Body of pancreas (tissue), 4 donors: Measurements from ENCODE around the gene HSD3B7. TPM values are rescaled to one million over a fixed set of nuclear protein-coding genes. Genes with fewer than 3 reads are reported as not detected.
"Not testable (repeated sequence)": the region's sequence is repeated elsewhere in the genome, so short reads cannot be mapped to it uniquely, and the experiment has no call there.

Experiments used
- ATAC-seq: fragments of 150-250 bp; one replicate; pipeline ENCODE4 v1.9.1; 2016
- DNase-seq, 4 donors: peaks; one replicate each; pipeline ENCODE4 v3.0.0-alpha.2; 2019
- H3K27ac ChIP-seq, 4 donors: fragments of 200-600 bp; sonication (generic); 1 replicate in 3 of 4; 2 replicates in 1 of 4; pipeline versions ENCODE4 v1.5.1 to v1.6.1; 2016 to 2019; ENCODE audit warnings: mild to moderate bottlenecking in 1 of 4, mixed read lengths in 1 of 4, moderate library complexity in 1 of 4
- H3K27me3 ChIP-seq, 2 donors: fragments of 200-600 bp; sonication (generic); one replicate each; pipeline ENCODE4 v1.6.0; 2016; ENCODE audit warnings: mild to moderate bottlenecking in 1 of 2
- H3K36me3 ChIP-seq, 2 donors: fragments of 200-600 bp; sonication (generic); replicated peaks in 1 of 2; 2 replicates each; pipeline ENCODE4 v1.5.1; 2016; ENCODE audit warnings: low read depth in 2 of 2; ENCODE audit not compliant: insufficient read depth in 1 of 2
- H3K4me1 ChIP-seq: fragments of 200-600 bp; sonication (generic); one replicate; pipeline ENCODE4 v1.6.0; 2016
- H3K4me3 ChIP-seq, 2 donors: fragments of 200-600 bp; sonication (generic); 1 replicate in 1 of 2; 2 replicates in 1 of 2; pipeline ENCODE4 v1.5.1; 2016 to 2019
- H3K9me3 ChIP-seq, 3 donors: fragments of 200-600 bp; sonication (generic); 1 replicate in 2 of 3; 2 replicates in 1 of 3; pipeline ENCODE4 v1.5.1; 2016
- CTCF ChIP-seq, 7 experiments: fragments of 450-650 bp in 4 of 7; fragments of 200-600 bp in 3 of 7; sonication (generic) in 3 of 7; IDR thresholded peaks; one replicate each; pipeline ENCODE4 v1.5.1; 2016 to 2019; ENCODE audit warnings: antibody characterized with exemption in 7 of 7
- POLR2A ChIP-seq, 3 donors: fragments of 450-650 bp; IDR thresholded peaks; one replicate each; pipeline ENCODE4 v1.6.1; 2016; ENCODE audit warnings: antibody characterized with exemption in 3 of 3, mild to moderate bottlenecking in 2 of 3
- WGBS, 2 donors: methylation state at CpG; one replicate each; pipeline ENCODE4 v1.1.5; 2017; 5-methylcytosine and 5-hydroxymethylcytosine counted together
- intact Hi-C: fragments of 100-400 bp; cut with DNase I; formaldehyde crosslinking; loops from one replicate; pipeline ENCODE4 v1.15.1; 2023
- total RNA-seq, 2 donors: library from RNA; depleted of rRNA; stranded (reverse); fragments of >200 nt; gene quantifications; one replicate each; pipeline ENCODE4 v1.1.0, GENCODE V29; 2016

The HSD3B7 gene
- total RNA-seq, 2 donors from 2014 or later, result 20.5 to 21.4 TPM

- H3K27ac ChIP-seq, result no peak overlapping the region
- TF ChIP-seq CTCF (IDR thresholded peaks at IDR 0.05) (no peak), POLR2A (IDR thresholded peaks at IDR 0.05) (no peak)
- ATAC-seq, result no peak
- H3K4me3 ChIP-seq, result no peak overlapping the region
- intact Hi-C loops, result no loop called here
- peaks cover 0 to 15% of the 10 kb centered on the region in 2 donors for H3K27me3 ChIP-seq
- 82 to 84% methylated on average over 6 to 7 of the region's 7 CpGs for WGBS, 2 donors
- H3K4me1 ChIP-seq, result no peaks in the 10 kb centered on the region
- no peaks in the 10 kb centered on the region for H3K36me3 ChIP-seq
- no peak for DNase-seq
- no peaks in the 10 kb centered on the region for H3K9me3 ChIP-seq
Observed at GRCh38 chr16:31009120-31009519, 24.1 kb downstream of the HSD3B7 start.

- WGBS, 2 donors, result 24% methylated on average over 16 to 17 of the region's 36 CpGs
- Histone ChIP-seq H3K36me3 (no peaks in the 10 kb centered on the region), H3K27me3 (peaks cover 0 to 15% of the 10 kb centered on the region in 2 donors), H3K27ac (no peak overlapping the region), H3K9me3 (no peaks in the 10 kb centered on the region), H3K4me1 (no peaks in the 10 kb centered on the region), H3K4me3 (no peak overlapping the region)
- no peak for TF ChIP-seq POLR2A (IDR thresholded peaks at IDR 0.05)
- TF ChIP-seq CTCF (IDR thresholded peaks at IDR 0.05), result no peak
- no peak for ATAC-seq
- no peak for DNase-seq
- intact Hi-C loops, result no loop called here
Observed at GRCh38 chr16:31009894-31010584, 25.0 kb downstream of the HSD3B7 start.

- Histone ChIP-seq H3K36me3 (no peaks in the 10 kb centered on the region), H3K27ac (no peak within 1 kb of the TSS), H3K4me1 (peaks cover 1% of the 10 kb centered on the region), H3K27me3 (peaks cover 0 to 15% of the 10 kb centered on the region in 2 donors), H3K4me3 (no peak within 1 kb of the TSS), H3K9me3 (no peaks in the 10 kb centered on the region)
- WGBS, 2 donors, result 15 to 20% methylated on average over 15 to 23 of the region's 45 CpGs
- DNase-seq (no peak), ATAC-seq (no peak)
- no peak for TF ChIP-seq CTCF (IDR thresholded peaks at IDR 0.05)
- intact Hi-C loops, result no loop called here
Observed at GRCh38 chr16:31010585-31011325, 25.7 kb downstream of the HSD3B7 start, which contains the start of gene STX1B. Gene STX1B (minus strand): TSS chr16:31010638. CDS start chr16:31010396, 242 bp downstream.

GRCh38 chr16:31011815-31012214, 26.8 kb downstream of the HSD3B7 start:
- ATAC-seq, H3K4me1 ChIP-seq, H3K27ac ChIP-seq, DNase-seq, H3K36me3 ChIP-seq, H3K4me3 ChIP-seq, H3K9me3 ChIP-seq, intact Hi-C loops: not testable (repeated sequence)
- WGBS, 2 donors, result 53 to 73% methylated on average over 5 to 7 of the region's 7 CpGs
- H3K27me3 ChIP-seq, result peaks cover 0 to 15% of the 10 kb centered on the region in 2 donors

GRCh38 chr16:31013292-31013691, 28.3 kb downstream of the HSD3B7 start:
- H3K27me3 ChIP-seq, result peaks cover 0 to 15% of the 10 kb centered on the region in 2 donors

More at GRCh38 chr16:31013292-31013691, 28.3 kb downstream of the HSD3B7 start:
- DNase-seq, ATAC-seq, H3K4me1 ChIP-seq, H3K9me3 ChIP-seq, H3K4me3 ChIP-seq, H3K36me3 ChIP-seq, H3K27ac ChIP-seq, intact Hi-C loops: not testable (repeated sequence)
